DMS 273 (cell line): ENCODE results near the gene DENND4B.
A peak's percentile ranks its signal among the peaks of the same experiment; 100 is the strongest.

ENCODE experiments used
- DNase-seq: peaks from one replicate; lab custom pipeline; 2025; ENCODE audit not compliant: unreplicated experiment; lab: John Stamatoyannopoulos, UW

The DENND4B gene

DNA sequence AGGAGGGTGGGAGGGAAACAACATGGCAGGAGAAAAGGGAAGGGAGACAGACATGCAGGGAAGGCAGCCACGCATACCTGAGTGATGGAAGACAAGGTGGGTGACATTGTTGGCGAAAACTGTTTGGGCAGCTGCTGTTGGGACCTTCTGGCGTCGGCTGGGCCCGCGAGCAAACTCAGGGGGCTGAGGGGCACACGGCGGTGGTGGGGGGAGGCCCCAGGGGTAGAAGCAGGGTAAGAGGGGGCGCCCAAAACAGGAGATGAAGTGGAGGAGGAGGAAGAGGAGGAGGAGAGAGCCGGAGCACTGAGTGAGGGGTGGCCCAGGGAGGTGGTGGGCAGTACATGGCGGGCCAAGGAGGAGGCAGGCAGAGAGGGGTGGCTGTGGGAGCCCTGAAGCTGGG lies 4.7 kb upstream of the DENND4B start:
- no peak for DNase-seq

DNA sequence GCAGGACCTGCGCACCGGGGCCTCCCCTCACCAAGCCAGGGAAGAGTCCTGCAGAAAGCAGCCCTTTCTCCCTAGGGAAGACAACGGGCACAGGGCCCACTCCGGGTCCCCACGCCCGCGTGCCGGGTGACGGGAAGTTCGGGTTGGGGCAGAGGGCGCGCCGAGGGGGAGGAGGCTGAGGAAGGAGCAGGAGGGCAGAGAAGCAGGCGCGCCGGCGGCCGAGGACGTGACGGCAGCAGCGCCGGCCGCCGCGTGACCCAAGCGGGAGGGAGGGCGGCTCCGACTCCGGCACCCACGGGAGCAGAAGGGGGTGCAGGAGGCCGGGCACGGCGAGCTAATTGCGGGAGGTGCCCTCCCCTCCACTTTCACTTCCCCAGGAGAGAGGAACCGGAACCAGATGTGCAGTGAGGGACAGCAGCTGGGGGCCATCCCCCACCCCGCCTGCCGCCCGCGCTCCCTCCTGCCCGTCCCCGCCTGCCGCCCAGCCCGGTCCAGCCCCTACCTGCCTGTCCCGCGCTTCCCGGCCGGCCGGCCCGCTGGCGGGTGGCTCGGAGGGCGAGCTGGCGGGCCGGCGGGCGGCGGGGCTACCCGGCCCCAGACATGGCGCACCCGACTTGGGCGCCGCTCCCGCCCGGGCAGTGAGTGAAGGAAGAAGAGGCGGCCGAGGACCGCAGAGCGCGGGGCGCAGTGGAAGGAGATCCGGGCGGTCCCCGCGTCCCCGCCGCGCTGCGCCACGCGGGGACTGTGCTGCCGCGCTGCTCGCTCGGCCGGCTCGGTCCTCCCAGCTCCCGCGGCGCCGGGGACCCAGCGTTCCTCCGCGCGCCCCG lies 510 bp downstream of the DENND4B start:
- DNase-seq: peak; percentile 84

DNA sequence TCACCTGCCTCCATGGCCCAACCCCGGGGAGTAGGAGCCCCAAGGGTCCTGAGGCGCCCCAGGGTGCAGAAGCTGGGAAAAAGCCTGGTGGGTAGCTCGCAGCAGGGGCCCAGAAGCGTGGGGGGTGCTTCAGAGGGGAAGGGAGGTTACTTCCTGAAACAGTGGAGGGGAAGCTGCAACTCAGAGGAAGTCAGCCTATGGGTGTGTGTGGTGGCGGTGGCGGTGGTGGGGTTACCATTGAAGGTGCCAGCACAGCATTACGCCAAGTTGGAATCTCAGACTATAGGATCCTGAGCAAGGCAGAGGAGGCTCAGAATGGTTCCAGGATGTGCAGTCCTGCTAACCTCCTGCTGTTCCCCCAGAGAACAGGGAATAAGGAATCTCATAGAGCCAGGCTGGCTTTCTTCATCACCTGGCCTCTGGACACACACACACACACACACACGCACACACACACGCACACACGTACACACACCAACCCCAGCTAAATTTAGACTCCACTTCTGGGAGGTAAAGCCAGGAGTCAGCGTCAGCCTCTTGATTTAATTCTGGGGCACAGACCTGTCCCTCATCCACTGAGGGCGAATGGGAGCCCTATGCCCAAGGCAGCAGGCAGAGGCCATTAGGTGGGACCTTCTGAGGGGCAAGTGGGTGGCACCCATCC lies 1.3 kb downstream of the DENND4B start:
- DNase-seq: peak; percentile 66

DNA sequence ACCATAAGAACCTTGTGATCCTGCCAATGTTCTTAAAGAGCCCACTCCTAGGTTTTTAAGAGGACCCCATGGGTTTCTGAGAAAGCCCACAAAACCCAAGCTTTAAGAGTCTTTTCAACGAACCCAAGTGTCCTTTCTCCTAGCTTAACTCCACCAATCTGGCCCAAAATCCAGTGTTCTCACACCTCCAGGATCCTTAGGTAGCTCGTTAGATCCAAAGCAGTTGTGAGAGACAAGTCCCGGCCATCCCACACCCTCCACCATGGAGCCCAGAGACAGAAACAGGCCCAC lies 1.7 kb downstream of the DENND4B start:
- DNase-seq: no peak

DNA sequence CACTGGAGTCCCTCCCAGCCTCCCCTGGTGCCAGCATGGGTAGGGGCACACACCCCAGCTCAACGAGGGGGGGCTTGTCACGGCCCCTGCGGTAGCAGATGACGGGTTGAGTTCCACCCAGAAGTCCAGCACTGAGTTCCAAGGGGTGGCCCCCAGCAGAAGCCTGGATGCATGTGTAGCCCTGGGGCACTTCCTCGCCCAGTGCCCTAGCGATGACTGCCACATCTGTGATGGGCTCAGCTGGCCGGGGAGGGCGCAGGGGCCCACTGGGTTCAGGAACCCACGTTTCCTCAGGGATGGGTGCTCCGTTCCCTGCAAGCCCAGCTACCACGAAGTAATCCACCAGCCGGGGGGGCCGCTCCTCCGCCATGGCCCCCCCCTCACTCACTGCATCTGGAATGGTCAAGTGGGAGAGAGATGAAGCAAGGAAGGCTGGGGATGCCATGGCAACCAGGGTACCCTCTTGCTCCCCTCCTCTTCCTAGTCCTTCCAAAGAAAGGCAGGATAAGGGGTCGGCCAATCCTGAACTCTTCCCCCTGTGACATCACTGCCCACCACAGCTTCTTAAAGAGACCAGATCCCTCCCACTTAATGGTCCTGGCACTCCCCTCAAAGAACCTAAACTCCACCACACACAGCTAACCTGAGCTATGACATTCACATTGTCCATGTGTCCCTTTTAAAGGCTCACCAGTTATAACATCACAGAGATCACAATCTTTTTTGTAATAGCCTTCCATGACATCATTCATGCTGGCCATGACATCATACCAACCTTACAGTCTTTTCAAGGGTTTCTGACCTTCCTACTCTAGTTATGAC lies 2.3 kb downstream of the DENND4B start:
- no peak for DNase-seq

DNA sequence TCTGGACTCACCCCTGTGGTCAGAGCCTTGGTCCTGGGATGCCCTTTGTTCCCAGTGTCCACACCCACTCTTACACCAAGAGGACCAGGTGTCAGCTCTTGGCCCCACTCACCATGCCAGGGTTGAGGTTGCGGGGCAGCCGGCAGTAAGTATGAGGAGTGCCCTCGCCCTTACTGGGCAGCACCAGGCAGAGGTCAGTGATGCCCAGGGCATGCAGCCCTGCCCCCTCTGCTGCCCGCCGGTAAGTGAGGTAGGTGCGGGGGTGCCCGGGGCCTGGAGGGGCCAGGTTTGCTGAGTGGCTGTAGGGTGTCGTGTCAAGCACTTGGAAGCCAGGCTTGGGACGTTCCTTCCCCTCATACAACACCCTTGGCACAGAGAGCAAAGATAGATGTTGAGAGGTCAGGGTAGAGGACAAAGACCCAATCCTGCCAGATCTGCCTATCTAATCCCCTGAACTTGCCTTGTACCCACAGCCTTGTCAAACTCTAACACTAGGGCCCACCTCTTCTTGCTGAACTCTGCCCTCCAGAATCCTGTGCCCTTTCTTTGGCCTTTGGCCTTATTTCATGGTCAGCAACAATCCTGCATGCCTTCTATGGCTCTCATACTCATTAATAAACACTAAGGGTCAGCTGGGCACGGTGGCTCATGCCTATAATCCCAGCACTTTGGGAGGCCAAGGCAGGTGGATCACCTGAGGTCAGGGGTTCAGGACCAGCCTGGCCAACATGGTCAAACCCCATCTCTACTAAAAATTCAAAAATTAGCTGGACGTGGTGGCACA lies 3.6 kb downstream of the DENND4B start:
- DNase-seq: no peak

DNA sequence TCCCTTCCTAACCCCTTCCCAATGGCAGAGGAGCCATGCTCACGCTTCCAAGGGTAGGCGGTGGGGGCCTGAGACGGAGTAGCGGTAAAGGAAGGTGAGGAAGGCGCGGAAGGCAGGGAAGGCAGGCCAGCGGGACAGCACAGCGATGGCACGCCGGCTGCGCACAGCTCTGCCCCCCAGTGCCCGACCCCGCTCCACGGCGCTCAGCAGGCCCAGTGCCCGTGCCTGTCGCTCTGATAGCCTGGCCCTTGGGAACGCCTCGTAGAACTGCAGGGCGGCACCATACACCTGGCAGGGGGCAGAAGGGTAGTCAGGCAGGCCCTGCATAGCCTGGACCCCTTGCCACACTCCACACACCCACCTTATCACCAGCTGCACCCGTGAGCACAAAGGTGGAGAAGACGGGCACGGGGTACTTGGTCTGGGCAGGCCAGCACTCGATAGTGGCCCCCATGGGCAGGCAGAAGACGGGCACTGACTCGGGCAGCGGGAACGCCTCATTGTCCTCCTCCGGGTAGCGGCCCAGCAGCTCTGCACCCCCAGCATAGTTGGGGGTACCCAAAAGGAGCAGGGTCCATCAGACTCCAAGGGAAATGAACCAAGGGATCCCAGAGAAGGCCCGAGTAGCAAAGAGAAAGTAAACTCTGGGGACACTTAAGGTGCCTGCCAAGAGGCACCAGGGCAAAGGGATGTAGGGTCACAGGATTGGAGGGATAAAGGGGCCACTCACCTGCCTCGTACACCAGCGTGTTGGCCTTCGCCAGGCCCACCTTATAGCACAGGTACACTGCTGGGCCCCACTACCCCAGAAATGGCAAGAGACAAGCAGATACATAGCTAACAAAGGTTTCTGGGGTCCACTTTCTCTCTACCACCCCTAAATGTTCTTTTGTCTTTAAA lies 4.4 kb downstream of the DENND4B start:
- DNase-seq: no peak

DNA sequence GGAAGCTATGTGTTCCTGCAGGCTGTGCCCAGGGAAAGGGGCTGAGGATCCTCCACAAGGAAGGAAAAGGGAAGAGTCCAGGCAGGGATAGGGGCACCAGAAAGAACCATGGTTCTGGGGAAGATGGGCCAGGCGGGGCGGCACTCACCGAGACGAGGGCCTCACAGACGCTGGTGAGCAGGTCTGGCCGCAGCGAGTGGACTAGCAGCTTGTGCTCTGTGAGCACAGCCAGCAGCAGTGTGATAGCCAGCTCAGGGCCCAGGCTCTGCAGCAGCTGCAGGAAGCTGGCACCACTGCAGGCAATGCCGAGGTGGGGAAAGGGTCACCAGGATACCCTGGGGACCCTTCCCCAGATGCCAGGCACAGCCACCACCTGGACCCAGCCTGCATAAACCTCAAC lies 5.8 kb downstream of the DENND4B start:
- DNase-seq: no peak

DNA sequence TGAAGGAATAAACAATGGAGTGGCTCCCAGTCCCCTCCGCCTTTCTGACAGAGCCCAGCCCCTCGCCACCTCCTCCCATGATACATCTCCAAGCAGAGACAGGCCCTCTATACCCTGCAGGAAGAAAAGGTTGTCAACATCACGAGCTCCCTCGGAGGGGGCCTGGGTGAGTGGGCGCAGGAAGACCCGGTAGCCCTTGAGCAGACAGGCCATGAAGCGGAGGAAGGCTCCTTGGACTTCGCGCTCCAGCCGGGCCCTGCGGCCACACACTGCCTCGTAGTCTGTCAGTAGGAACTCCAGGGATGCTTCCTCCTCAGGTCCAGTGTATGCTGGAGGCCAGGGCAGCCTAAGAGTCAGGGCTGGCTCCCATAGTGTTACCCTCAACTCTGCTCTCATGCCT lies 7.0 kb downstream of the DENND4B start:
- no peak for DNase-seq

DNA sequence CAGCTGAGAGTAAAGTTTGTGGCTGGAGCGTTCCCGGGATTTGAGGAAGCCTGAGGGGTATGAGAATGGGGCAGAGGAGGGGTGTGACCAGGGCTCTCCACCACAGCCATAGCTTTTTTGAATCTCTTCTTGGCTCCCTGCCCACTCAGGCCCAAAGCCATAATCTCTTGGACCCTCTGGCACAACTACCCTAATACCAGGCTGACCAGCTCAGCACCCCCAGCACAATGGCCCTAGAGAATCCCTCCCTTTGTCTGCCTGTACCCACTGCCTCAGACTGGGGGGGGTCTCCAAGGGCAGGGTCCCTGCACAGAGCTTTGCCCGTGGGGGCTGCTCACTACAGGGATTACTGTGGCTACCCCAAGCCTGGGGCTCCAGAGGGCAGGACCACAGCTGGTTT lies 7.5 kb downstream of the DENND4B start:
- DNase-seq: no peak

DNA sequence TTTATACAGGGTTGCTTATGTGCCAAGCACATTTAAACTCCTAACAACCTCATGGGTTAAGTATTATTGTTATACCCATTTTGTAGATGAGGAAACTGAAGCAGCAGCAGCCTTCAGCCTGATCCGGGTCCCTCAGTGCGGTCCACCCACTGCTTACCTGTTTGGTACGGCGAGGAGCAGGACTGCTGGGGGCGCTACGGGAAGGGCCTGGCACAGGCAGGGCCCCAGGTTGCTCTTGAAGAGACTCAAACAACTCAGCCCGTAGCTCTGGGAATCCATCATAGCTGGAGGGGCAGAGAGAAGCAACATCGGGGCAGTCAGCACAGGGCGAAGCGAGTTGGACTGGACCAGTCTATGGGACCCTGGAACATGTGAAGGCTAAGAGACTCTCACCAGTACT lies 9.2 kb downstream of the DENND4B start:
- DNase-seq: no peak

DNA sequence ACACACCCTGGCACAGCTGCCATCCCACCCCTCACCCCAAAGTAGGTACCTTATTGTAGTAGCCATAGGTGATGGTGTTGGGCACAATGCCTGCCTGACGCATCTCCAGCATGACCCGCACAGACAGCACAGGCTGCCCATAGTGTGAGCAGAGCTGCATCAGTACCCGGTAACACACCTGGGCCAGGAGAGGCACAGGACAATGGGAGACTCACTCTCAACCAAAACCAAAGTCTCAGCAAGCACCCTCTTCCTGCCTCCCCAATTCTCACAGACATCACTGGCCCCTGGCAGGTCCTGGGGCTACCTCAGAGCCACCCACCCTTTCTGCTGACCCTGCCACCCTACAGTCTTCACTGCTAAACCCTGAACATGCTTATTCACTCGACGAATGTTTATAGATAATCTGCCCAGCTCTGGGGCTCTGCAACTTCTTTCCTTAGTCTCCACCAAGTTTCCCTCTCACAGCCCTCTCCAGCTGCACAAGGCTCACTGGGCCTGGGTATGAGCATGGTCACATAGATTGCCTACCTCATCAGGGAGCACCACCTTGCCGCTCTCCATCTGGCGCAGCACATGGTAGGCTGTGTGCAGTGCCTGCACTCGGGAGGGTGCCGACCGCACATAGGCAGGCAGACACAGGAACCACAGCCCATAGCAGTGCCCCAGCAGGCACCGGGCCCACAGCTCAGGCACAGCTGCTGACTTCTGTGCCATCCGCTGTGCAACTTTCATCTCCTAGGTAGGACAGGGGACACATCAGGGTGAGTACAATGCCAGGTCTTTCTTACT lies 10.3 kb downstream of the DENND4B start:
- no peak for DNase-seq

DNA sequence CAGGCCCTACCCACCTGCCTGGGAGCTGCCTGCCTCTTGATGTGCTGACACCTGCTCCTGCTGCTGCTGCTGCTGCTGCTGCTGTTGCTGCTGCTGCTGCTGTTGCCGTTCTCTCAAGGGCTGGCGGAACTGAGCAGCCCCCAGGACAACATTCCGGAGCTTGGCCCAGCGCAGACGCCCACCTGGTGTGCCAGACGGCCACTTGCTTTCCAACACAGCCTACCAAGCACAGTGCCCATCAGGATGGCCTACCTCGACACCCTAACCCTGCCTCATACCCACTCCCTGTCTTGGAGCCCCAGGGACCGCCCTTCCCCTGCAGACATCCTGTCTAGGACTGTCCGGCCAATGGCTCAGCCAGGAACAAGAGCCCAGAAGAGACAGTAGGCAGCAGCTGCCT lies 11.8 kb downstream of the DENND4B start:
- no peak for DNase-seq

DNA sequence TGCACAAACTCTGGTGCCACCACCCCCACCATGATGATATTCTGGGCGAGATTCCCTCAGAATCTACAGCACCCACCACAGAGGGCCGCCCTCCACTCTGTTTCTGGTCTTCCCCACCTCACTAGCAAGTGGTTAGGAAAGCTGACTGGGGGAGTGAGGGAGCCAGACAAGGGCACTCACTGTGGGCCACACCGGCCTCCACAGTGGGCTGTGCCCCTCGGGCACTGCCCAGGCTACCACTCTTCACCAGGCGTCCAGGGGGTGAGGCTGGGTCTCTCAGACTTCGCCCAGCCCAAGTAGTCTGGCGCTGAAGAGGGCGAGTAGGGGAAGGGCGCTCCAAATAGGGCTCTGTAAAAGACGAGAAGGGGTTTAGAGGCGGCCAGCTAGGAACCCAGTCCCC lies 12.6 kb downstream of the DENND4B start:
- DNase-seq: no peak

DNA sequence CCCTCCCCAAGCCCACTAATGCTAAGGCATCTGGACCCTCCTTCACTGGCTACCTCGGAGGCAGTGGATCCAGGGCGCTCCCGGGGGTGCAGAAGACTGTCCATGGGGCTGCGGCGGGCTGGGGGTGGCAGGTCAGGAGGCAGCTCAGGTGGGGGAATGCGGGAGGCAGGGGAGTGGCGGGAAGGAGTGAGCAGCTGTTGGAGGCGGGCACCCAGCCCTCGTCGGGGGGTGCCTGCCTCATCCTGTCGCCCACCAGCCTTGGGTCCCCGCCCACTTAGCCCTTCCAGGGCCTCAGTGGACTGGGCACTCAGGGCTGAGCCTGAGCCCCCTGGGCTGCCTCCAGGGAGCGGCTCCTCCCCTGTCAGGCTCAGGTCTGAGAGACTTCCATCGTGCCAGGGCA lies 13.1 kb downstream of the DENND4B start:
- no peak for DNase-seq

DNA sequence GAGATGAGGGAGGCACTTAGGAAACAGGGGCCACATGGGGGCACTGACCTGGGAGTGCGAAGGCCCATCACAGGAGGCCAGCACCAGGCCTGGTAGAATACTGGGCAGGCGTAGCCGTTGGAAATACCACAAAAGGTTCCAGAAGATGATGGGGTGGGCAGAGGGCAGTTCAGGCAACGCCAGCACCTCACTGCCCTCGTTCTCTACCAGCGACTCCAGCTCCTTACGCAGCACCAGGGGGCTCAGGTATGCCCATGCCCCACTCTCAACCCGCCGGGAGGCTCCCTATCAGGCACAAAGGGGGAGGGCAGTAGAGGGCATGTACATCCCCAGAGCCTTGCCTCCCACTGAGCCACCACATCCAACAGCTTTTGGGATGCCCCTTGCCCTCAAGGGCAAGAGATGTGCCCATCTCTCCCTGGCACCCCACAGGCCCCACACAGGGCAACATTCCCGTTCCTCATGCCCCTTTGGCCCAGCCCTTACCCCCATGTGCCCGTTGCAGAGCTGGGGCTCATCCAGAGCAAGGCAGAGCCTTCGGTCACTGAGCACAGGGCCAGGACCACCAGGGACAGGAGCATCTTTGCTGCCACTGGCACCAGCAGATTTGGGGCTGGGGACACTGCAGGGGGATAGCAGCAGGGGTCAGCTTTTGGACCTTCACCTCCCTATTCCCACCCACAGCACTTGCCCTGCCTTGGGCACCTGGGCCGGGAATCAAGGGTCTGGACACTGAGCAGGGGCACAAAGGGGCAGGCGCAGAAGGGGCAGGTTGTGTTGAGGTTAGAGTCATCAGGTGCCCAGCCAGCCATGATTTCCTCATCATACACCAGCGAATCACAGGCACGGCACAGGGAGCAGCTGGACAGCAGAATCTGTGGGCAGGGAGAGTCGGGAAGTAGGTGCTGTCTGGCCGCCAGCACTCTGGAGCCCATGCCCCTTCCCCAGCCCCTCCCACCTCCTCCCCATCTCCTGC lies 14.1 kb downstream of the DENND4B start:
- no peak for DNase-seq

DNA sequence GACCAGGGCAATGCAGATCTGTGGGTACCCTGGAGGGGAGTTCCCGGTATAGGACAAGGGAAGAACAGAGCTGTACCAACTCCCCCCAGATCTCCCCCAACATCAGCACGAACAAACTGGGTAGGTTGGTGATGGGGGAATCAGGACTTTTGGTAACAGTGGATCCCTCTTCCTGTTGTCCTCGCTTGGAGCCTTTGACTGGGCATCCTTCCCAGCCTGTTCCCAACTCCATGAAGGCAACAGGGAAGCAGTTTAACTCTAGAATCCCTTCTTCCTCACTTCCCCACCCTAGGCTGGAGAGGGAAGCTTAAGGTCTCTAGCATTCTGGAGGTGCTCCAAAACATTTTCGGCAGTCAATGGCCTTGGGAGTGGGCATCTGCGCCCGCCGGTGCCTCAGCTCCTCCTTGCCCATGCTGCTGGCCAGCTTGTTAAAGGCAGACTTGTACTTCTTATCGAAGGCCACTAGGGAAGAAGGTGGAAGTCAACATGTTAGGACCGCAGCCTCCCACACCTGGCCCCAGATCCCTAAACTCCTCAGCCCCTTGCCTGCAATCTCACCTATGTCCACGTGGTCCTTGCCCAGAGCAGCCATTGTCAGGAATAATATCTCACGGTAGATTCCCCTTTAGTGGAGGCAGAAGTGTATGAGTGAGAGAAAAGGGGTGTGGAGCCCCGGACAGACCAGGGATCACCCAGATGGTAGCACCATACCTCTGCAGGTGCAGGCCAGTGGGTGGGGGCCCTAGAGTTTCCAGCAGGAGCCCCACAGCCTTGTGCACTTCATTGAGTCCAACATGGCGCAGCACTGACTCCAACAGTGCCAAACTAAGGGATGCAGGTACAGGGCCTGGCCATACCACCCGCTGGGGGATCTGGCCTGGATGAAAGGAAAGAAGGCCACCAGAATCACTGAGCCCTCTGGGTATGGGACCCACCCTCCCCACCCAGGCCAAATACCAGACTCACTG lies 16.3 kb downstream of the DENND4B start:
- no peak for DNase-seq
